NCI-H2081 treated with DMSO at 0.1 percent for 48 hours (cell line): ENCODE measurements around the gene RTN4.
"Not testable (repeated sequence)": the region's sequence is repeated elsewhere in the genome, so short reads cannot be mapped to it uniquely, and the experiment has no call there.

Experiments
- DNase-seq: peaks from one replicate; lab custom pipeline; 2025; lab: John Stamatoyannopoulos, UW

RTN4 gene

DNA sequence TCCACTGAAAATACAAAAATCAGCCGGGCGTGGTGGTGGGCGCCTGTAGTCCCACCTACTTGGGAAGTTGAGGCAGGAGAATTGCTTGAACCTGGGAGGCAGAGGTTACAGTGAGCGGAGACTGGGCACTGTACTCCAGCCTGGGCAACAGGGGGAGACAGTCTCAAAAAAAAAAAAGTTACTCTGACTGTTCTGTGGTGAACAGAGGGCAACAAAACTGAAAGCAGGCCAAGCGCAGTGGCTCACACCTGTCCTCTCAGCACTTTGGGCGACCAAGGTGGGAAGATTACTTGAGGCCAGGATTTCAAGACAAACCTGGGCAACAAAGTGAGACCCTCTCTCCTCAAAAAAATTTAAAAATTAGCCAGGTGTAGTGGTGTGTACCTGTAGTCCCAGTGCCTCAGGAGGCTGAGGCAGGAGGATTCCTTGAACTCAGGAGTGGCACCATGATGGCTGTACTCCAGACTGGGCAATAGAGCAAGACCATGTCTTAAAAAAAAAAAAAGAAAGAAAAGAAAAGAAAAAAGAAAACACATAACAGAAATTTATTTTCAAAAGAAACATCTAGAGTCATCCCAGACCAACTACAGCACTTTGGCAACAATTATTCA is 13.6 kb upstream of the RTN4 start:
- no peak for DNase-seq

DNA sequence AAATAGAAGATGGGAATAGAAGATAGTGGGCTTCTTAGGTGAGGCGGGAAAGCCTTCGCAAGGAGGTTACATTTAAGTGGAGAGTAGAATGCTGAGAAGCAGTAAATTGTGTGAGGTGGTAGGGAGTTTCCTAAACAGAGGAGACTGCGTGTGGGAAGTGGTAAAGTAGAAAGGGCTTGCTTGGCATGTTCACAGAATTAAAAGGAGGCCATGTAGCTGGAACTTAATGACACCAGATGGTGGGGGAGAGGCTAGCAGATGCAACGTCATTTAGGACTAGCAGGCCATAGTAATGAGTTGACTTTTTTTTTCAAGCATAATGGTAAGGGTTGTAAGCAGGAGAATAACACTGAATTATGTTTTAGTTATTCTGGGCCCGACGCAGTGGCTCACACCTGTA is 13.0 kb upstream of the RTN4 start:
- DNase-seq = no peak

GRCh38 chr2:55062754-55063153 is 12.5 kb upstream of the RTN4 start:
- DNase-seq = no peak

DNA sequence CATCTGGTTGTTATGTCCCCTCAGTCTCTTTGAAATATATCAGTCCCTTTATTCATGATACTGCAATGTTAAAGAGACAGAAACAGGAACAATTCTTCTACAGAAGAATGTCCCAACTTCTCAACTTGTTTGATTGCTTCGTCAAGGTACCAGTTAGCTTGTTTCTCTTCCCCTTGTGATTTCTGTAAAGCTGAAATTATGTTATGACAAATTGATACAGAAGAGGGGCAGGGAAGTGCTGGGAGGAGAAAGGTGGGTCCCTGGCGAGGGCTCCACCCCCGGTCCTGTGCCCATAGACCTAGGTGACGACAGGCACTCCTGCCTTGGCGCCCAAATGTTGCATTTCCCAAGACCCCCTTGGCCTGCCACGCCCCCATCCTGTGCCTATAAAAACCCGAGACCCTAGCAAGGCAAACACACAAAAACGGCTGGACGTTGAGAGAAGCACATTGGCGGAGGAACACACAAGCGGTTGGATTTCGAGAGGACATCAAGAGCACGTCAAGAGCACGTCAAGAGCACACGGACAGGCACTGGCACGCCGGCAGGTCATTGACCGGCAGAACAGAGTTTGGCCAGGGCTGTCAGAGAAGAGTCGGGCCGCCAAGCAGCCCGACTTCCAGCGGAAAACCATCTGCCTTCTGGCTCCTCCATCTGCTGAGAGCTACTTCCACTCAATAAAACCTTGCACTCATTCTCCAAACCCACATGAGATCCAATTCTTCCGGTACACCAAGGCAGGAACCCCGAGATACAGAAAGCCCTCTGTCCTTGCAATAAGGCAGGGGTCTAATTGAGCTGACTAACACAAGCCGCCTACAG is 11.5 kb upstream of the RTN4 start:
- DNase-seq = no peak

GRCh38 chr2:55059793-55060192 is 9.5 kb upstream of the RTN4 start:
- DNase-seq = no peak

- no peak for DNase-seq
These were observed 7.2 kb upstream of the RTN4 start for GRCh38 chr2:55057474-55057873.

- no peak for DNase-seq
These were observed 5.8 kb upstream of the RTN4 start for GRCh38 chr2:55056024-55056521.

GRCh38 chr2:55054106-55054875 is 4.0 kb upstream of the RTN4 start:
- DNase-seq = no peak

GRCh38 chr2:55053225-55053624 is 3.0 kb upstream of the RTN4 start:
- not testable (repeated sequence) for DNase-seq

DNA sequence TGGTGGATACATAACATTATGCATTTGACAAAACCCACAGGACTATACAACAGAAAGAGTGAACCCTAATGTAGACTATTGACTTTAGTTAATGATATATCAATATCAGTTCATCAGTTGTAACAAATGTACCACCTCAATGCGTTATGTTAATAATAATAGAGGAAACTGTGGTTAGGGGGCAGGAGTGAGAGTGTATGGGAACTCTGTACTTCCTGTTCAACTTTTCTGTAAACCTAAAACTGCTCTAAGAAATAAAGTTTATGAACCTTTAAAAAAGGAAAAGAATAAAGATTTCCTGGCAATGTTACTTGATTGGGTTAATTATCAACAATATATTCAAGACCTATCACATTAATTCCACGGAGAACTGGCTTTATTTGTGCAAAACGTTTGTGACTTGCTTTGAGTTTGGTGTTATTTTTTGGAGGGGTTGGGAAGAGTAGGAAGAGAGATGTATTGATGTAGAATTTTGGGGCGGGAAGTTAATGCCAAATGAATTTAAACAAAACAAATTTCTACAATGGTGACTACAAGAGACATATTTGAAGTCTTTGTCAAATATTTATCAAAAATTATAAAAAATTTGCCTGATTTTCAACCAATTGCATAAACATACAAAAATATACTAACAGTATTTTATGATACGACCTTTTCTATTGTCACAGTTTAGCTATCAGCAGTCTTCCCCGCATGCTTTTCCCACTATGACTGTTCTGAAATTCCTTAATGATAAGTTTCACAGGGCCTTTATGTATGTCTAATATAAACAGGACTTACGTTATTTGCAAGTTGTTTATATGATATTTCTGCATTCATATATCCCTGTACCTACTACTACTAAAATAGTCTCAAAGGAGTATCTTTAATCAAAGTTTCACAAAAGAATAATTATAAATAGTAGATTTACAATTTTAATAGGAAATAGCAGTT is 2.1 kb upstream of the RTN4 start:
- DNase-seq = no peak

DNA sequence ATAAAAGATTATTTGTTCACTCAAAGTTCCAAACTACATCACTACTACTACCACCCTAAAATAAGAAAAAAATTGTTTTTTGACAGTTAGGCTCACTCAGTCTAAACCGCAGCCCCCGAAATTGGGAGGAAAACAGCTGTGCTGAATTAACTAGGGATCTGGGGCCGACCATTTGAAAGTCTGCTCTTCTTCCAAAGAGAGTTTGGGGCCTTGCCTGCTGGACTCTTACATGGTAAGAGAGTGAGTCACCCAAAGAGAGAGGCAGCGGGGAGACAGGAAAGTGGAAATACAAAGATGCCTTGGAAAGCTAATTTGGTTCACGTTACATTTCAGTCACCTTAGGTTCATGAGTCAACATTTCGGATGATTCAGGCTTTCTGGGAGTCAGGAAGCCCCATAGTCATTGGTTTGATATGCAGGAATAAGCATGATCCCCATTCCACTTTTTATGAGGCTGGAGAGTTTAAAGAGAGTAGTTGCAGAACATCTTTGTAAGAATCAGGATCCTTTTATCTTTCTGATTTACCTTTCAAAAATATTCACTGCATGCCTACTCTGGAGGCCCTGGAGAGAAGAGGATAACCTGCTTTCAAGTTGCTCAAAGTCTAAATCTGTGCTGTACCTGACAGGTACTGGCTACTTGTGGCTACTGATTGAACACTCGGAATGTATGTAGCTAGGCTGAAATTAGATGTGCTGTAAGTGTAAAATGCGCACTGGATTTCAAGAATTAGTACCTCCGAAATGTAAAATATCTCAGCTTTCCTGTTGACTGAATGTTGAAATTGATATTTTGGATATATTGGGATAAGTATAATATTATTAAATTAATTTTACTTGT is 995 bp upstream of the RTN4 start:
- no peak for DNase-seq

DNA sequence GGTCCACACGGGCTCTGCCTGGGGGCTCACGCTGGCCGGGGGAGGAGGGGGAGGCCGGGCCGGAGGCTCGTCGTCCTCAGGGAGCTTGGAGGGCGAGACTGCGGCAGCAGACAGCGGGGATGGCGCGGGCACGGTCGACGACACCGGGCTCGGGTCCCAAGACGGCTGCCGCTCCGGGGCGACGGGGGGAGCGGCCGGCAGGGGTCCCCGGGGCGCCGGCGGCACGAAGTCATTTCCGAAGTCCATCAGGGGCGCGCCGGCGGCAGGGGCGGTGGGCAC is 491 bp downstream of the RTN4 start:
- DNase-seq = no peak

- DNase-seq = peak; percentile 60
These were observed 1.0 kb downstream of the RTN4 start for GRCh38 chr2:55049043-55049820.

- DNase-seq = no peak
These were observed 1.7 kb downstream of the RTN4 start for GRCh38 chr2:55048508-55049042.

DNA sequence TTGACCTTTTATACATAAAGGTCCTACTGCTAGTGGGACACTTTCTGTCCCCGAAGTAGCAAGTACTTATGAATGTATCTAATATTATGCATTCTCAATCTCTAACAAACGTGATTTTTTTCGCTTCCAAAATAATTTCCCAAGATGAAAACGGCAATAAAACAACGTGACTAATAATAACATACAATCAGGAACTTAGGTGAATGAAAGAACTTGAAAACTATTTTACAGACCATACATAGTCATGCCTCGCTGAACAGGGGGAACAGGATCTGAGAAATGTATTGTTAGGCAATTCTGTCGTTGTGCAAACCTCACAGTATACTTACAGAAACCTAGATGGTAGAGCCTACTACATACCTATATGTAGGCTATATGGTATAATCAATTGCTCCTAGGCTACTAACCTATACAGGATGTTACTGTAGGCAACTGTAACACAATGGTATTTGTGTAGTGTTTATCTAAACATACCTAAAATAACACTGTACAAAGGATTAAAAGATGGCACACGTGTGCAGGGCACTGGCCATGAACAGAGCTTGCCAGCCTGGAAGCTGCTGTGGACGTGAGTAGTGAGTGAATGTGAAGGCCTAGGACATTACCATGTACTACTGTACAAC is 2.5 kb downstream of the RTN4 start:
- DNase-seq = no peak

- no peak for DNase-seq
These were observed 4.5 kb downstream of the RTN4 start for GRCh38 chr2:55045780-55046179.

DNA sequence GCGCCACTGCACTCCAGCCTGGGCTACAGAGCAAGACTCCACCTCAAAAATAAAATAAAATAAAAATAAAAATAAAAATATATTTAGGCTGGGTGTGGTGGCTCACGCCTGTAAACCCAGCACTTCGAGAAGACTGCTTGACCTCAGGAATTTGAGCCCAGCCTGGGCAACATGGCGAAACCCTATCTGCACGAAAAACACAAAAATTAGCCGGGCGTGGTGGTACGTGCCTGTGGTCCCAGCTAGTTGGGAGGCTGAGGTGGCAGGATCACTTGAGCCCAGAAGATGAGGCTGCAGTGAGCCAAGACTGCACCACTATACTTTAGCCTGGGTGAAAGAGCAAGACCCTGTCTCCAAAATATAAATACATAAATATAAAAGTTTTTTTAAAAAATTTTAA is 6.4 kb downstream of the RTN4 start:
- DNase-seq = no peak

- no peak for DNase-seq
These were observed 11.8 kb downstream of the RTN4 start for GRCh38 chr2:55038428-55038827.

GRCh38 chr2:55035716-55036115 is 14.5 kb downstream of the RTN4 start:
- no peak for DNase-seq

- DNase-seq = no peak
These were observed 16.3 kb downstream of the RTN4 start for GRCh38 chr2:55033921-55034320.
